H1 (cell line): ENCODE measurements around the gene LHFPL3. TPM values are rescaled to one million over a fixed set of nuclear protein-coding genes. Genes with fewer than 3 reads are reported as not detected.

Experiments used
- CTCF ChIA-PET: fragments of 300-600 bp; sonication (Branson Sonifier 250); formaldehyde crosslinking; loops from one replicate; lab custom pipeline; 2021; ENCODE audit not compliant: partially characterized antibody; lab: Charles Lee
- POLR2A ChIA-PET: fragments of 300-600 bp; sonication (Branson Sonifier 250); formaldehyde crosslinking; loops from one replicate; lab custom pipeline; 2021; ENCODE audit warnings: inconsistent platforms; ENCODE audit not compliant: partially characterized antibody; lab: Charles Lee
- DNase-seq, 2 experiments: peaks; one replicate each; pipeline versions ENCODE4 v3.0.0 to v3.0.0-alpha.2; 2010 to 2022; ENCODE audit warnings: low spot score in 2 of 2, low read depth in 1 of 2, mixed read lengths in 1 of 2
- FAIRE-seq: peaks from 2 replicates; lab custom pipeline; 2011; peaks lifted over from hg19 to GRCh38; lab: Jason Lieb, UNC
- H2AFZ ChIP-seq: 2 replicates; pipeline ENCODE4 v1.8.1; 2012; ENCODE audit warnings: low read length, inconsistent platforms
- H2AK5ac ChIP-seq: 2 replicates; pipeline ENCODE4 v1.6.1; 2013; ENCODE audit warnings: low read depth, low read length
- H2BK120ac ChIP-seq: replicated peaks from 2 replicates; pipeline ENCODE3; 2013; ENCODE audit warnings: low read depth, low read length, inconsistent platforms
- H2BK12ac ChIP-seq: 2 replicates; pipeline ENCODE4 v1.6.1; 2013; ENCODE audit warnings: low read depth, low read length
- H2BK15ac ChIP-seq: 2 replicates; pipeline ENCODE4 v1.6.1; 2013; ENCODE audit warnings: low read length
- H2BK20ac ChIP-seq: 2 replicates; pipeline ENCODE4 v1.6.1; 2013; ENCODE audit warnings: low read length
- H2BK5ac ChIP-seq: 2 replicates; pipeline ENCODE4 v1.6.1; 2013; ENCODE audit warnings: low read depth, low read length
- H3K14ac ChIP-seq: 2 replicates; pipeline ENCODE4 v1.6.1; 2013; ENCODE audit warnings: inconsistent platforms; ENCODE audit not compliant: insufficient read length
- H3K18ac ChIP-seq: 2 replicates; pipeline ENCODE4 v1.6.1; 2013; ENCODE audit warnings: low read length; ENCODE audit errors: extremely low read depth
- H3K23ac ChIP-seq: 2 replicates; pipeline ENCODE4 v1.6.1; 2013; ENCODE audit warnings: inconsistent platforms; ENCODE audit not compliant: insufficient read length
- H3K23me2 ChIP-seq: 2 replicates; pipeline ENCODE4 v1.6.1; 2013; ENCODE audit warnings: low read depth, low read length
- H3K27ac ChIP-seq: 2 replicates; pipeline ENCODE4 v1.6.1; 2011; ENCODE audit warnings: low read depth, low read length, inconsistent platforms
- H3K27me3 ChIP-seq, 4 experiments: replicated peaks in 1 of 4; 1 replicate in 1 of 4; 2 replicates in 3 of 4; pipeline versions ENCODE4 v1.6.1 to v1.8.1; 2011 to 2013; ENCODE audit warnings: low read length in 3 of 4, mild to moderate bottlenecking in 3 of 4, inconsistent platforms in 2 of 4, mixed read lengths in 2 of 4, moderate library complexity in 1 of 4; ENCODE audit not compliant: control insufficient read depth in 3 of 4, insufficient read depth in 3 of 4; ENCODE audit errors: extremely low read depth in 1 of 4
- H3K36me3 ChIP-seq, 4 experiments: 2 replicates each; pipeline versions ENCODE4 v1.6.1 to v1.8.1; 2011 to 2013; ENCODE audit warnings: mild to moderate bottlenecking in 4 of 4, low read length in 3 of 4, moderate library complexity in 2 of 4, control low read depth in 1 of 4, inconsistent platforms in 1 of 4; ENCODE audit not compliant: insufficient read depth in 4 of 4, control insufficient read depth in 2 of 4
- H3K4ac ChIP-seq: replicated peaks from 2 replicates; pipeline ENCODE3; 2013; ENCODE audit warnings: low read length, low read depth, mixed read lengths, inconsistent platforms; ENCODE audit not compliant: insufficient read length
- H3K4me1 ChIP-seq, 4 experiments: replicated peaks in 1 of 4; 1 replicate in 1 of 4; 2 replicates in 3 of 4; pipeline versions ENCODE4 v1.6.1 to v1.8.1; 2011 to 2013; ENCODE audit warnings: low read length in 3 of 4, inconsistent platforms in 2 of 4, mixed read lengths in 1 of 4; ENCODE audit not compliant: insufficient read depth in 4 of 4, control insufficient read depth in 3 of 4
- H3K4me2 ChIP-seq, 2 experiments: 2 replicates each; pipeline versions ENCODE4 v1.6.1 to v1.8.1; 2011 to 2013; ENCODE audit warnings: low read depth in 2 of 2, low read length in 2 of 2, control low read depth in 1 of 2, inconsistent platforms in 1 of 2, mild to moderate bottlenecking in 1 of 2; ENCODE audit not compliant: insufficient read depth in 1 of 2
- H3K4me3 ChIP-seq, 4 experiments: fragments of 200-600, 300-600 bp in 1 of 4; sonication (generic), shearing (Covaris generic), sonication (Bioruptor Twin) in 1 of 4; 2 replicates each; pipeline versions ENCODE4 v1.5.1 to v1.8.1; 2011 to 2016; ENCODE audit warnings: low read length in 4 of 4, low read depth in 3 of 4, control low read depth in 2 of 4, inconsistent platforms in 2 of 4, mild to moderate bottlenecking in 2 of 4, mixed read lengths in 1 of 4, moderate library complexity in 1 of 4; ENCODE audit not compliant: insufficient read depth in 2 of 4; ENCODE audit errors: extremely low read depth in 1 of 4
- H3K56ac ChIP-seq: replicated peaks from 2 replicates; pipeline ENCODE3; 2013; ENCODE audit warnings: low read depth, mild to moderate bottlenecking, mixed read lengths, low read length, inconsistent platforms; ENCODE audit not compliant: insufficient read length
- H3K79me1 ChIP-seq: 2 replicates; pipeline ENCODE4 v1.6.1; 2013; ENCODE audit warnings: low read depth, low read length, control low read depth
- H3K79me2 ChIP-seq, 2 experiments: 2 replicates each; pipeline versions ENCODE4 v1.6.1 to v1.8.1; 2012 to 2013; ENCODE audit warnings: low read length in 2 of 2, mild to moderate bottlenecking in 2 of 2, inconsistent platforms in 1 of 2; ENCODE audit not compliant: insufficient read depth in 2 of 2, control insufficient read depth in 1 of 2
- H3K9ac ChIP-seq, 4 experiments: replicated peaks in 1 of 4; 1 replicate in 1 of 4; 2 replicates in 3 of 4; pipeline versions ENCODE4 v1.6.1 to v1.8.1; 2011 to 2013; ENCODE audit warnings: low read depth in 3 of 4, low read length in 3 of 4, control low read depth in 2 of 4, mild to moderate bottlenecking in 2 of 4, moderate library complexity in 2 of 4, inconsistent platforms in 1 of 4; ENCODE audit errors: extremely low read depth in 1 of 4
- H3K9me3 ChIP-seq, 2 experiments: 2 replicates each; pipeline versions ENCODE4 v1.6.1 to v1.8.1; 2012 to 2013; ENCODE audit warnings: mild to moderate bottlenecking in 2 of 2, moderate library complexity in 2 of 2, control low read depth in 1 of 2, inconsistent platforms in 1 of 2, low read depth in 1 of 2, low read length in 1 of 2, mixed read lengths in 1 of 2; ENCODE audit not compliant: insufficient read depth in 2 of 2
- H4K20me1 ChIP-seq, 2 experiments: replicated peaks in 1 of 2; 2 replicates each; pipeline versions ENCODE3 to v1.8.1; 2011 to 2013; ENCODE audit warnings: inconsistent platforms in 2 of 2, low read length in 2 of 2, mild to moderate bottlenecking in 1 of 2; ENCODE audit not compliant: insufficient read depth in 2 of 2, control insufficient read depth in 1 of 2
- H4K5ac ChIP-seq: 2 replicates; pipeline ENCODE4 v1.6.1; 2013; ENCODE audit warnings: low read length, low read depth, mixed read lengths, inconsistent platforms; ENCODE audit not compliant: insufficient read length
- H4K8ac ChIP-seq: 2 replicates; pipeline ENCODE4 v1.8.0; 2013; ENCODE audit warnings: mild to moderate bottlenecking, moderate library complexity, low read length, inconsistent platforms; ENCODE audit not compliant: insufficient read depth; ENCODE audit errors: extremely low read depth
- H4K91ac ChIP-seq: replicated peaks from 2 replicates; pipeline ENCODE3; 2013; ENCODE audit warnings: low read length, mixed read lengths, inconsistent platforms; ENCODE audit not compliant: insufficient read length
- KDM1A ChIP-seq: fragments of 200-600, 300-600 bp; sonication (generic); IDR thresholded peaks from 2 replicates; pipeline ENCODE4 v1.7.1; 2016; ENCODE audit warnings: mild to moderate bottlenecking, low read length, borderline replicate concordance
- WGBS, 2 experiments: shearing (Covaris generic) in 1 of 2; methylation state at CpG; one replicate each; pipeline versions ENCODE4 v1.1.6 to v1.1.7; 2013 to 2015; ENCODE audit warnings: low lambda C conversion rate in 2 of 2, mixed read lengths in 2 of 2, inconsistent platforms in 1 of 2, low coverage in 1 of 2, missing lambda C conversion rate in 1 of 2; ENCODE audit not compliant: insufficient replicate concordance in 2 of 2, insufficient coverage in 1 of 2, insufficient read length in 1 of 2; ENCODE audit errors: extremely low coverage in 1 of 2, missing lambda C conversion rate in 1 of 2; 5-methylcytosine and 5-hydroxymethylcytosine counted together
- polyA plus RNA-seq, 7 experiments: library from polyadenylated mRNA; depleted of rRNA in 3 of 7; stranded (reverse) in 5 of 7; unstranded in 2 of 7; fragments of >200 nt in 5 of 7; fragments of 200-250 nt in 2 of 7; gene quantifications; 1 replicate in 5 of 7; 2 replicates in 1 of 7; 4 replicates in 1 of 7; pipeline versions ENCODE4 v1.2.1 to v1.2.3, GENCODE V29; 2011 to 2013; ENCODE audit warnings: missing spikeins in 2 of 7, mixed read lengths in 2 of 7
- total RNA-seq: library from RNA; stranded (reverse); fragmentation: NEBNext Ultra II Directional; extraction: Animal tissue kit (Norgen Biotek cat#: 25700); gene quantifications from 2 replicates; pipeline ENCODE4 v1.2.1, GENCODE V29; 2021
- TF ChIP-seq, protein P1 (sequence below), 3 experiments: IDR thresholded peaks; 1 replicate in 2 of 3; 2 replicates in 1 of 3; pipeline versions ENCODE4 v1.5.1 to v1.6.1; 2011; ENCODE audit warnings: low read length in 3 of 3, mild to moderate bottlenecking in 3 of 3, inconsistent platforms in 2 of 3, low read depth in 1 of 3, moderate library complexity in 1 of 3; ENCODE audit not compliant: insufficient read depth in 1 of 3; ENCODE audit errors: control extremely low read depth in 1 of 3

The LHFPL3 gene
- total and polyA plus RNA-seq, 2 of the 8 experiments (the other 6 are each of a cell fraction or from before 2014, with no cell fraction given): 0.24 to 0.50 TPM

GRCh38 chr7:104800307-104800706, 471.9 kb downstream of the LHFPL3 start:
- Histone ChIP-seq H3K79me2 (no peaks in the 10 kb centered on the region), H2BK15ac (no peak overlapping the region), H3K4ac (no peak overlapping the region), H4K5ac (no peak overlapping the region), H3K14ac (no peak overlapping the region), H3K9me3 (no peaks in the 10 kb centered on the region), H4K8ac (no peak overlapping the region), H2AK5ac (no peak overlapping the region), H2BK12ac (no peak overlapping the region), H3K23me2 (0 out of 2 replicates have a peak, but pooled peaks cover 3% of the 10 kb centered on the region), H2BK120ac (no peak overlapping the region), H3K4me2 (no peak overlapping the region), H3K36me3 (no peaks in the 10 kb centered on the region), H2AFZ (no peak overlapping the region), H2BK5ac (no peak overlapping the region), H3K4me1 (peaks cover 0 to 6% (median 2%) of the 10 kb centered on the region in 4 experiments; a peak in 2 of 7 replicates), H3K27ac (no peak overlapping the region), H3K79me1 (no peaks in the 10 kb centered on the region), H3K4me3 (no peak overlapping the region), H3K18ac (no peak overlapping the region), H3K56ac (no peak overlapping the region), H4K20me1 (no peaks in the 10 kb centered on the region), H4K91ac (no peak overlapping the region), H2BK20ac (no peak overlapping the region), H3K23ac (no peak overlapping the region), H3K9ac (no peak overlapping the region), H3K27me3 (no peaks in the 10 kb centered on the region)
- WGBS, 2 experiments: 77% methylated on average over 4 of the region's 4 CpGs; no CpG with 5 or more reads in 1 of the 2 experiments
- FAIRE-seq: no peak
- no peak for TF ChIP-seq KDM1A
- TF ChIP-seq, protein P1, sequence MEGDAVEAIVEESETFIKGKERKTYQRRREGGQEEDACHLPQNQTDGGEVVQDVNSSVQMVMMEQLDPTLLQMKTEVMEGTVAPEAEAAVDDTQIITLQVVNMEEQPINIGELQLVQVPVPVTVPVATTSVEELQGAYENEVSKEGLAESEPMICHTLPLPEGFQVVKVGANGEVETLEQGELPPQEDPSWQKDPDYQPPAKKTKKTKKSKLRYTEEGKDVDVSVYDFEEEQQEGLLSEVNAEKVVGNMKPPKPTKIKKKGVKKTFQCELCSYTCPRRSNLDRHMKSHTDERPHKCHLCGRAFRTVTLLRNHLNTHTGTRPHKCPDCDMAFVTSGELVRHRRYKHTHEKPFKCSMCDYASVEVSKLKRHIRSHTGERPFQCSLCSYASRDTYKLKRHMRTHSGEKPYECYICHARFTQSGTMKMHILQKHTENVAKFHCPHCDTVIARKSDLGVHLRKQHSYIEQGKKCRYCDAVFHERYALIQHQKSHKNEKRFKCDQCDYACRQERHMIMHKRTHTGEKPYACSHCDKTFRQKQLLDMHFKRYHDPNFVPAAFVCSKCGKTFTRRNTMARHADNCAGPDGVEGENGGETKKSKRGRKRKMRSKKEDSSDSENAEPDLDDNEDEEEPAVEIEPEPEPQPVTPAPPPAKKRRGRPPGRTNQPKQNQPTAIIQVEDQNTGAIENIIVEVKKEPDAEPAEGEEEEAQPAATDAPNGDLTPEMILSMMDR (IDR thresholded peaks at IDR 0.05; ENCODE audit: control extremely low read depth in 1 of 3, insufficient read depth in 1 of 3, low read depth in 1 of 3, low read length in 3 of 3): no peak
- CTCF ChIA-PET: interaction anchor here (1.1 to 1.5 kb wide), 3 partner anchors 16 to 47 kb away, joined by 3 read pairs; no protein-coding TSS in a partner anchor
- no peak for DNase-seq
- POLR2A ChIA-PET: no interaction called here
